ENCODE results near the gene ABCG4. TPM values are rescaled to one million over a fixed set of nuclear protein-coding genes. Genes with fewer than 3 reads are reported as not detected.

Gene ABCG4
- total RNA-seq = 9.0 TPM

GRCh38 chr11:119149018-119149785 is at the start of gene ABCG4:
Gene ABCG4 (plus strand): TSS chr11:119149052. CDS start chr11:119149966, 914 bp downstream.

GRCh38 chr11:119101759-119102423 is 47.0 kb upstream of the ABCG4 start, which contains the start of gene DPAGT1:
Gene DPAGT1 (minus strand): TSS chr11:119101853. CDS start chr11:119101655, 198 bp downstream.

GRCh38 chr11:119106564-119107537 is 42.0 kb upstream of the ABCG4 start, which contains the start of gene C2CD2L:
Gene C2CD2L (plus strand): TSS chr11:119107344. CDS start chr11:119107742, 398 bp downstream.

GRCh38 chr11:119121008-119121810 is 27.6 kb upstream of the ABCG4 start, which contains the start of gene HINFP:
Gene HINFP (plus strand): TSS chr11:119121580. CDS start chr11:119126945, 5,365 bp downstream.

GRCh38 chr11:119168471-119169281 is 19.8 kb downstream of the ABCG4 start, which contains the start of gene NLRX1:
Gene NLRX1 (plus strand): TSS chr11:119168725. CDS start chr11:119171404, 2,679 bp downstream.

GRCh38 chr11:119205574-119206510 is 57.0 kb downstream of the ABCG4 start, which contains the start of gene CBL:
Gene CBL (plus strand): TSS chr11:119206339. CDS start chr11:119206418, 79 bp downstream.

Other genes starting within 250 kb of the ABCG4 start
- gene BCL9L, start 223.1 kb upstream of the ABCG4 start, total RNA-seq = 6.5 TPM
- not detected for gene UPK2, start 192.8 kb upstream of the ABCG4 start, total RNA-seq
- gene FOXR1, start 177.3 kb upstream of the ABCG4 start, total RNA-seq = not detected
- 38.5 TPM for gene CENATAC, start 150.9 kb upstream of the ABCG4 start, total RNA-seq
- gene RPS25, start 130.7 kb upstream of the ABCG4 start, total RNA-seq = 702 TPM
- 69.0 TPM for gene TRAPPC4, start 130.3 kb upstream of the ABCG4 start, total RNA-seq
- 12.0 TPM for gene SLC37A4, start 118.2 kb upstream of the ABCG4 start, total RNA-seq
- 76.6 TPM for gene HYOU1, start 91.8 kb upstream of the ABCG4 start, total RNA-seq
- gene VPS11, start 81.2 kb upstream of the ABCG4 start, total RNA-seq = 28.1 TPM
- gene HMBS, start 64.2 kb upstream of the ABCG4 start, total RNA-seq = 6.7 TPM
- gene DPAGT1, start 47.2 kb upstream of the ABCG4 start, total RNA-seq = 11.3 TPM
- gene C2CD2L, start 41.7 kb upstream of the ABCG4 start, total RNA-seq = 15.5 TPM
- 25.8 TPM for gene HINFP, start 27.5 kb upstream of the ABCG4 start, total RNA-seq
- gene NLRX1, start 19.7 kb downstream of the ABCG4 start, total RNA-seq = 5.5 TPM
- gene NHERF4, start 36.4 kb downstream of the ABCG4 start, total RNA-seq = not detected
- gene CBL, start 57.3 kb downstream of the ABCG4 start, total RNA-seq = 24.7 TPM
- gene MCAM, start 168.1 kb downstream of the ABCG4 start, total RNA-seq = 21.0 TPM
- gene RNF26, start 185.5 kb downstream of the ABCG4 start, total RNA-seq = 3.7 TPM
- gene C1QTNF5, start 191.8 kb downstream of the ABCG4 start, total RNA-seq = 6.0 TPM
- 0.23 TPM for gene MFRP, start 197.7 kb downstream of the ABCG4 start, total RNA-seq
- gene USP2, start 232.6 kb downstream of the ABCG4 start, total RNA-seq = 2.5 TPM